Adipose tissue (tissue), 3 donors: Measurements from ENCODE around the gene ZNG1C. TPM values are rescaled to one million over a fixed set of nuclear protein-coding genes. Genes with fewer than 3 reads are reported as not detected.
"Not testable (repeated sequence)": the region's sequence is repeated elsewhere in the genome, so short reads cannot be mapped to it uniquely, and the experiment has no call there.

ENCODE experiments used
- H3K27ac ChIP-seq: one replicate; pipeline ENCODE4 v1.5.1; 2013; ENCODE audit warnings: low read depth, low read length
- WGBS, 3 donors: extraction: QIAGEN DNeasy Blood & Tissue Kit; methylation state at CpG; one replicate each; pipeline ENCODE4 v1.1.7; 2013; 5-methylcytosine and 5-hydroxymethylcytosine counted together
- polyA plus RNA-seq, 3 donors: library from polyadenylated mRNA; stranded (reverse); fragments of 200-250 nt; gene quantifications; one replicate each; pipeline ENCODE4 v1.2.3, GENCODE V29; 2013
- donor health status: healthy with polysubstance abuse.
- donor health status: Bipolar disorder and iron deficiency.
- donor health status: healthy.

Gene ZNG1C
- polyA plus RNA-seq, 3 donors = 5.9 to 14.1 (median 8.0) TPM

- 44 to 63% (median 50%) methylated on average over 4 to 5 of the region's 10 CpGs for WGBS, 3 donors
- H3K27ac ChIP-seq = not testable (repeated sequence)
Observed at GRCh38 chr9:68336639-68337339, 95.0 kb downstream of the ZNG1C start.

- not testable (repeated sequence) for H3K27ac ChIP-seq
- 84 to 92% (median 90%) methylated on average over 7 of the region's 7 CpGs for WGBS, 3 donors
Observed at GRCh38 chr9:68338000-68338399, 96.2 kb downstream of the ZNG1C start.

- not testable (repeated sequence) for H3K27ac ChIP-seq
- whole genome bisulfite sequencing, 3 donors = 10 to 29% (median 12%) methylated on average over 3 to 4 of the region's 10 CpGs
Observed at GRCh38 chr9:68342265-68343025, 100.7 kb downstream of the ZNG1C start.

- H3K27ac ChIP-seq = not testable (repeated sequence)
- 44 to 72% (median 58%) methylated on average over 3 of the region's 4 CpGs for WGBS, 3 donors
Observed at GRCh38 chr9:68343242-68343641, 101.5 kb downstream of the ZNG1C start.

GRCh38 chr9:68343992-68344391 lies 102.2 kb downstream of the ZNG1C start:
- WGBS, 3 donors = 43 to 59% (median 45%) methylated on average over 3 of the region's 4 CpGs
- H3K27ac ChIP-seq = not testable (repeated sequence)

Other genes with a start within 250 kb of the ZNG1C start
- gene FOXD4L3, start 60.9 kb downstream of the ZNG1C start, polyA plus RNA-seq = not detected
- 10 to 100 TPM in 2 of 3 donors, 1 to 10 TPM in 1; 2.3 to 30.0 (median 12.1) TPM for gene PGM5, start 114.6 kb downstream of the ZNG1C start, polyA plus RNA-seq